Lower leg skin (tissue), 4 donors: ENCODE measurements around the gene DAB2IP. TPM values are rescaled to one million over a fixed set of nuclear protein-coding genes. Genes with fewer than 3 reads are reported as not detected.
"Not testable (repeated sequence)": the region's sequence is repeated elsewhere in the genome, so short reads cannot be mapped to it uniquely, and the experiment has no call there.

Source experiments
- DNase-seq, 2 donors: peaks; one replicate each; pipeline ENCODE4 v3.0.0-alpha.2; 2019; ENCODE audit warnings: low spot score in 2 of 2
- H3K4me3 ChIP-seq: fragments of 200-600 bp; sonication (generic); 2 replicates; pipeline ENCODE4 v1.5.1; 2017; ENCODE audit warnings: mild to moderate bottlenecking, low read depth; ENCODE audit not compliant: poor library complexity, severe bottlenecking
- CTCF ChIP-seq, 3 donors: fragments of 450-650 bp; IDR thresholded peaks; one replicate each; pipeline ENCODE4 v1.5.1; 2016; ENCODE audit warnings: antibody characterized with exemption in 3 of 3, mild to moderate bottlenecking in 3 of 3, moderate library complexity in 2 of 3
- POLR2A ChIP-seq, 2 donors: fragments of 450-650 bp; IDR thresholded peaks; one replicate each; pipeline ENCODE4 v1.6.1; 2016 to 2017; ENCODE audit warnings: antibody characterized with exemption in 2 of 2, mild to moderate bottlenecking in 1 of 2, moderate library complexity in 1 of 2
- WGBS, 2 donors: methylation state at CpG; one replicate each; pipeline ENCODE4 v1.1.5; 2018; 5-methylcytosine and 5-hydroxymethylcytosine counted together
- intact Hi-C: fragments of 100-400 bp; cut with DNase I; formaldehyde crosslinking; loops from one replicate; pipeline ENCODE4 v1.15.0; 2023; ENCODE audit warnings: low total_unique reads
- total RNA-seq, 4 donors: library from RNA; depleted of rRNA; stranded (reverse); fragments of >200 nt; gene quantifications; one replicate each; pipeline ENCODE4 v1.1.0, GENCODE V29; 2016

The DAB2IP gene
- total RNA-seq, 4 donors from 2014 or later: 42.5 to 68.0 (median 57.0) TPM

GRCh38 chr9:121738968-121739367 lies 87.5 kb downstream of the DAB2IP start:
- no peak overlapping the region for H3K4me3 ChIP-seq
- intact Hi-C loops: no loop called here
- no peak for DNase-seq
- 47 to 69% methylated on average over 1 of the region's 1 CpG for WGBS, 2 donors
- TF ChIP-seq CTCF (IDR thresholded peaks at IDR 0.05): no peak
- TF ChIP-seq POLR2A (IDR thresholded peaks at IDR 0.05): no peak

GRCh38 chr9:121739971-121740370 lies 88.5 kb downstream of the DAB2IP start:
- no peak for DNase-seq
- 70 to 80% methylated on average over 7 of the region's 7 CpGs for WGBS, 2 donors
- TF ChIP-seq POLR2A (IDR thresholded peaks at IDR 0.05) (no peak), CTCF (IDR thresholded peaks at IDR 0.05) (no peak)
- H3K4me3 ChIP-seq: no peak overlapping the region
- intact Hi-C loops: no loop called here

GRCh38 chr9:121741228-121741918 lies 89.9 kb downstream of the DAB2IP start:
- no peak for DNase-seq
- TF ChIP-seq CTCF (IDR thresholded peaks at IDR 0.05) (no peak), POLR2A (IDR thresholded peaks at IDR 0.05) (no peak)
- no peak overlapping the region for H3K4me3 ChIP-seq
- WGBS, 2 donors: 74 to 77% methylated on average over 10 of the region's 10 CpGs
- intact Hi-C loops: no loop called here

- WGBS, 2 donors: 77 to 84% methylated on average over 4 of the region's 4 CpGs
- DNase-seq, H3K4me3 ChIP-seq, intact Hi-C loops: not testable (repeated sequence)
Measured at GRCh38 chr9:121741919-121742283, 90.5 kb downstream of the DAB2IP start.

GRCh38 chr9:121742923-121743322 lies 91.5 kb downstream of the DAB2IP start:
- TF ChIP-seq CTCF (IDR thresholded peaks at IDR 0.05) (no peak), POLR2A (IDR thresholded peaks at IDR 0.05) (no peak)
- no peak for DNase-seq
- no peak overlapping the region for H3K4me3 ChIP-seq
- WGBS, 2 donors: 41 to 44% methylated on average over 3 of the region's 3 CpGs
- intact Hi-C loops: no loop called here

GRCh38 chr9:121743441-121744001 lies 92.1 kb downstream of the DAB2IP start:
- intact Hi-C loops: no loop called here
- TF ChIP-seq CTCF (IDR thresholded peaks at IDR 0.05) (no peak), POLR2A (IDR thresholded peaks at IDR 0.05) (no peak)
- 44 to 45% methylated on average over 15 of the region's 15 CpGs for WGBS, 2 donors
- peak overlapping the region; percentile 13 for H3K4me3 ChIP-seq
- DNase-seq: peak; percentile 62 to 93
